Measurements from ENCODE around the gene MTERF1. TPM values are rescaled to one million over a fixed set of nuclear protein-coding genes. Genes with fewer than 3 reads are reported as not detected.

MTERF1 gene
- total RNA-seq, 1 experiment from 2014 or later: 13.1 TPM

- CTCF ChIA-PET: no interaction called here
- DNase-seq (ENCODE audit: low read depth, low spot score) (no peak), ATAC-seq (no peak)
- POLR2A ChIA-PET: no interaction called here
- no peaks in the 10 kb centered on the region for H3K27me3 ChIP-seq (ENCODE audit: insufficient read depth, low read length)
- no peaks in the 10 kb centered on the region for H3K79me2 ChIP-seq (ENCODE audit: insufficient read depth, low read length)
- intact Hi-C loops (cut with micrococcal nuclease): no loop called here
- H3K9ac ChIP-seq (ENCODE audit: low read length): no peak overlapping the region
- no peak for TF ChIP-seq EGR1 (IDR thresholded peaks at IDR 0.05; ENCODE audit: low read depth)
- TF ChIP-seq TCF7L2 (IDR thresholded peaks at IDR 0.05; ENCODE audit: borderline replicate concordance, extremely low read depth, insufficient read depth, insufficient read length): no peak
- TF ChIP-seq, protein P1, sequence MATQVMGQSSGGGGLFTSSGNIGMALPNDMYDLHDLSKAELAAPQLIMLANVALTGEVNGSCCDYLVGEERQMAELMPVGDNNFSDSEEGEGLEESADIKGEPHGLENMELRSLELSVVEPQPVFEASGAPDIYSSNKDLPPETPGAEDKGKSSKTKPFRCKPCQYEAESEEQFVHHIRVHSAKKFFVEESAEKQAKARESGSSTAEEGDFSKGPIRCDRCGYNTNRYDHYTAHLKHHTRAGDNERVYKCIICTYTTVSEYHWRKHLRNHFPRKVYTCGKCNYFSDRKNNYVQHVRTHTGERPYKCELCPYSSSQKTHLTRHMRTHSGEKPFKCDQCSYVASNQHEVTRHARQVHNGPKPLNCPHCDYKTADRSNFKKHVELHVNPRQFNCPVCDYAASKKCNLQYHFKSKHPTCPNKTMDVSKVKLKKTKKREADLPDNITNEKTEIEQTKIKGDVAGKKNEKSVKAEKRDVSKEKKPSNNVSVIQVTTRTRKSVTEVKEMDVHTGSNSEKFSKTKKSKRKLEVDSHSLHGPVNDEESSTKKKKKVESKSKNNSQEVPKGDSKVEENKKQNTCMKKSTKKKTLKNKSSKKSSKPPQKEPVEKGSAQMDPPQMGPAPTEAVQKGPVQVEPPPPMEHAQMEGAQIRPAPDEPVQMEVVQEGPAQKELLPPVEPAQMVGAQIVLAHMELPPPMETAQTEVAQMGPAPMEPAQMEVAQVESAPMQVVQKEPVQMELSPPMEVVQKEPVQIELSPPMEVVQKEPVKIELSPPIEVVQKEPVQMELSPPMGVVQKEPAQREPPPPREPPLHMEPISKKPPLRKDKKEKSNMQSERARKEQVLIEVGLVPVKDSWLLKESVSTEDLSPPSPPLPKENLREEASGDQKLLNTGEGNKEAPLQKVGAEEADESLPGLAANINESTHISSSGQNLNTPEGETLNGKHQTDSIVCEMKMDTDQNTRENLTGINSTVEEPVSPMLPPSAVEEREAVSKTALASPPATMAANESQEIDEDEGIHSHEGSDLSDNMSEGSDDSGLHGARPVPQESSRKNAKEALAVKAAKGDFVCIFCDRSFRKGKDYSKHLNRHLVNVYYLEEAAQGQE (IDR thresholded peaks at IDR 0.05; ENCODE audit: low read depth): no peak
- TF ChIP-seq FOSL1 (IDR thresholded peaks at IDR 0.05; ENCODE audit: low read depth): no peak
- no peak for TF ChIP-seq CEBPB (IDR thresholded peaks at IDR 0.05; ENCODE audit: low read depth)
- TF ChIP-seq ZNF274 (IDR thresholded peaks at IDR 0.05; ENCODE audit: low read depth, low read length): no peak
- TF ChIP-seq CTCF (IDR thresholded peaks at IDR 0.05 in 2 of 3, conservative IDR thresholded peaks at IDR 0.05 in 1 of 3; ENCODE audit: borderline replicate concordance in 1 of 3, insufficient read depth in 1 of 3, low read depth in 2 of 3, low read length in 2 of 3): no peak
- TF ChIP-seq SIN3A (IDR thresholded peaks at IDR 0.05; ENCODE audit: low read depth): no peak
- TF ChIP-seq, protein P2, sequence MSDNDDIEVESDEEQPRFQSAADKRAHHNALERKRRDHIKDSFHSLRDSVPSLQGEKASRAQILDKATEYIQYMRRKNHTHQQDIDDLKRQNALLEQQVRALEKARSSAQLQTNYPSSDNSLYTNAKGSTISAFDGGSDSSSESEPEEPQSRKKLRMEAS (IDR thresholded peaks at IDR 0.05): no peak
- no peak for TF ChIP-seq YY1 (IDR thresholded peaks at IDR 0.05; ENCODE audit: extremely low read depth, insufficient replicate concordance, low read depth, low read length)
- no peak for TF ChIP-seq ZFX (IDR thresholded peaks at IDR 0.05)
- TF ChIP-seq, protein P3, sequence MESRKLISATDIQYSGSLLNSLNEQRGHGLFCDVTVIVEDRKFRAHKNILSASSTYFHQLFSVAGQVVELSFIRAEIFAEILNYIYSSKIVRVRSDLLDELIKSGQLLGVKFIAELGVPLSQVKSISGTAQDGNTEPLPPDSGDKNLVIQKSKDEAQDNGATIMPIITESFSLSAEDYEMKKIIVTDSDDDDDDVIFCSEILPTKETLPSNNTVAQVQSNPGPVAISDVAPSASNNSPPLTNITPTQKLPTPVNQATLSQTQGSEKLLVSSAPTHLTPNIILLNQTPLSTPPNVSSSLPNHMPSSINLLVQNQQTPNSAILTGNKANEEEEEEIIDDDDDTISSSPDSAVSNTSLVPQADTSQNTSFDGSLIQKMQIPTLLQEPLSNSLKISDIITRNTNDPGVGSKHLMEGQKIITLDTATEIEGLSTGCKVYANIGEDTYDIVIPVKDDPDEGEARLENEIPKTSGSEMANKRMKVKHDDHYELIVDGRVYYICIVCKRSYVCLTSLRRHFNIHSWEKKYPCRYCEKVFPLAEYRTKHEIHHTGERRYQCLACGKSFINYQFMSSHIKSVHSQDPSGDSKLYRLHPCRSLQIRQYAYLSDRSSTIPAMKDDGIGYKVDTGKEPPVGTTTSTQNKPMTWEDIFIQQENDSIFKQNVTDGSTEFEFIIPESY (IDR thresholded peaks at IDR 0.05; ENCODE audit: extremely low read depth, insufficient replicate concordance, low read length): no peak
- no peak for TF ChIP-seq ELF1 (IDR thresholded peaks at IDR 0.05; ENCODE audit: borderline replicate concordance, low read depth)
- TF ChIP-seq POLR2A (IDR thresholded peaks at IDR 0.05; ENCODE audit: borderline replicate concordance, extremely low read depth, insufficient read depth, insufficient read length): no peak
- no peak for TF ChIP-seq ATF3 (IDR thresholded peaks at IDR 0.05)
- H3K36me3 ChIP-seq (ENCODE audit: control insufficient read depth in 1 of 2, insufficient read depth in 2 of 2, low read length in 2 of 2): no peaks in the 10 kb centered on the region
- no peaks in the 10 kb centered on the region for H3K9me3 ChIP-seq (ENCODE audit: control insufficient read depth in 1 of 2, insufficient read depth in 1 of 2, low read depth in 1 of 2, low read length in 2 of 2)
- no peaks in the 10 kb centered on the region for H3K4me1 ChIP-seq (ENCODE audit: control insufficient read depth in 1 of 2, insufficient read depth in 2 of 2, low read length in 2 of 2)
- no peaks in the 10 kb centered on the region for H4K20me1 ChIP-seq (ENCODE audit: insufficient read depth)
- no peak overlapping the region for H3K4me3 ChIP-seq (replicated peaks in 1 of 2; ENCODE audit: low read depth in 1 of 2, low read length in 2 of 2)
- RAD21 ChIA-PET (ENCODE audit: low non-redundant PET in 1 of 2, low total read pairs in 2 of 2, uncharacterized antibody in 2 of 2, unreplicated experiment in 2 of 2): no interaction called here
- no peak overlapping the region for H2AFZ ChIP-seq (ENCODE audit: low read depth, low read length, poor library complexity, severe bottlenecking)
- BruUV-seq (replicated peaks): no TSS peak
- H3K9me2 ChIP-seq (ENCODE audit: insufficient read depth): no peaks in the 10 kb centered on the region
- H3K4me2 ChIP-seq (ENCODE audit: low read length): no peak overlapping the region
- H3K27ac ChIP-seq (ENCODE audit: low read depth, low read length): no peak overlapping the region
Measured at GRCh38 chr7:91918356-91918755, 37.9 kb upstream of the MTERF1 start.
